Kidney capillary endothelial cell (primary cell): ENCODE data around the gene CNRIP1.
A peak's percentile ranks its signal among the peaks of the same experiment; 100 is the strongest.
"Not testable (repeated sequence)": the region's sequence is repeated elsewhere in the genome, so short reads cannot be mapped to it uniquely, and the experiment has no call there.

Source experiments
- DNase-seq: peaks from one replicate; pipeline ENCODE4 v3.0.0-alpha.2; 2018; ENCODE audit warnings: low spot score

CNRIP1 gene

GRCh38 chr2:68319398-68320117, at the start of gene CNRIP1:
Gene CNRIP1 (minus strand): TSS chr2:68319949. CDS start chr2:68319400, 549 bp downstream.
- peak; percentile 92 for DNase-seq

- no peak for DNase-seq
Measured at GRCh38 chr2:68369337-68369734, 49.6 kb upstream of the CNRIP1 start.

- no peak for DNase-seq
Measured at GRCh38 chr2:68368654-68369336, 49.0 kb upstream of the CNRIP1 start.

GRCh38 chr2:68367953-68368653, 48.4 kb upstream of the CNRIP1 start:
- no peak for DNase-seq

- DNase-seq = no peak
Measured at GRCh38 chr2:68366083-68366560, 46.4 kb upstream of the CNRIP1 start.

GRCh38 chr2:68365087-68365486, 45.3 kb upstream of the CNRIP1 start, which contains the start of gene PLEK:
Gene PLEK (plus strand): TSS chr2:68365282. CDS start chr2:68365352, 70 bp downstream.
- no peak for DNase-seq

GRCh38 chr2:68363721-68364120, 44.0 kb upstream of the CNRIP1 start:
- DNase-seq = no peak

GRCh38 chr2:68362749-68363148, 43.0 kb upstream of the CNRIP1 start:
- no peak for DNase-seq

GRCh38 chr2:68362069-68362468, 42.3 kb upstream of the CNRIP1 start:
- peak; percentile 69 for DNase-seq

GRCh38 chr2:68359889-68360288, 40.1 kb upstream of the CNRIP1 start:
- no peak for DNase-seq

GRCh38 chr2:68357605-68358337, 38.0 kb upstream of the CNRIP1 start:
- DNase-seq = peak; percentile 44

- no peak for DNase-seq
Measured at GRCh38 chr2:68356599-68357239, 37.0 kb upstream of the CNRIP1 start.

GRCh38 chr2:68352651-68353391, 33.1 kb upstream of the CNRIP1 start:
- DNase-seq = no peak

GRCh38 chr2:68351997-68352396, 32.2 kb upstream of the CNRIP1 start:
- DNase-seq = no peak

- not testable (repeated sequence) for DNase-seq
Measured at GRCh38 chr2:68349091-68349490, 29.3 kb upstream of the CNRIP1 start.

GRCh38 chr2:68345129-68345875, 25.6 kb upstream of the CNRIP1 start:
- DNase-seq = no peak

- DNase-seq = no peak
Measured at GRCh38 chr2:68344031-68344430, 24.3 kb upstream of the CNRIP1 start.

- DNase-seq = no peak
Measured at GRCh38 chr2:68342470-68342869, 22.7 kb upstream of the CNRIP1 start.

- DNase-seq = no peak
Measured at GRCh38 chr2:68341583-68341982, 21.8 kb upstream of the CNRIP1 start.

- DNase-seq = no peak
Measured at GRCh38 chr2:68341062-68341329, 21.2 kb upstream of the CNRIP1 start.
